Naive thymus-derived CD4-positive, alpha-beta T cell (primary cell): ENCODE measurements around the gene MFN2. TPM values are rescaled to one million over a fixed set of nuclear protein-coding genes. Genes with fewer than 3 reads are reported as not detected.
"Not testable (repeated sequence)": the region's sequence is repeated elsewhere in the genome, so short reads cannot be mapped to it uniquely, and the experiment has no call there.

Experiments
- ATAC-seq: fragments of 150-1000 bp; cut with Tn5 transposase; 2 replicates; pipeline ENCODE4 v1.10.0; 2021; ENCODE audit warnings: mild to moderate bottlenecking, moderate library complexity
- CTCF ChIA-PET: fragments of 350-600 bp; sonication (Branson Sonifier 250); formaldehyde crosslinking; loops from one replicate; lab custom pipeline; 2021; ENCODE audit warnings: antibody characterized with exemption; lab: Charles Lee
- POLR2A ChIA-PET: fragments of 350-600 bp; sonication (Branson Sonifier 250); formaldehyde crosslinking; loops from one replicate; lab custom pipeline; 2021; ENCODE audit warnings: antibody characterized with exemption, inconsistent platforms; lab: Charles Lee
- DNase-seq, 9 donors: peaks; one replicate each; pipeline versions ENCODE4 v3.0.0 to v3.0.0-alpha.2; 2020 to 2022; ENCODE audit warnings: mixed read lengths in 1 of 9
- H3K27ac ChIP-seq: one replicate; pipeline ENCODE4 v1.7.0; 2013; ENCODE audit warnings: mild to moderate bottlenecking, low read depth, low read length, moderate library complexity
- H3K27me3 ChIP-seq, 2 donors: one replicate each; pipeline ENCODE4 v1.7.0; 2013; ENCODE audit warnings: low read length in 2 of 2, mild to moderate bottlenecking in 2 of 2, moderate library complexity in 2 of 2; ENCODE audit not compliant: control insufficient read depth in 2 of 2, insufficient read depth in 2 of 2
- H3K36me3 ChIP-seq, 3 experiments: 1 replicate in 2 of 3; 2 replicates in 1 of 3; pipeline ENCODE4 v1.7.0; 2013; ENCODE audit warnings: low read length in 3 of 3, mild to moderate bottlenecking in 3 of 3, moderate library complexity in 1 of 3; ENCODE audit not compliant: insufficient read depth in 3 of 3, control insufficient read depth in 2 of 3
- H3K4me1 ChIP-seq, 2 donors: one replicate each; pipeline ENCODE4 v1.7.0; 2013; ENCODE audit warnings: low read length in 2 of 2, mild to moderate bottlenecking in 2 of 2, moderate library complexity in 1 of 2; ENCODE audit not compliant: control insufficient read depth in 2 of 2, insufficient read depth in 2 of 2
- H3K4me3 ChIP-seq: 2 replicates; pipeline ENCODE4 v1.7.0; 2013; ENCODE audit warnings: mild to moderate bottlenecking, low read length
- H3K9me3 ChIP-seq, 3 experiments: 1 replicate in 2 of 3; 2 replicates in 1 of 3; pipeline ENCODE4 v1.7.0; 2013; ENCODE audit warnings: low read length in 3 of 3; ENCODE audit not compliant: control insufficient read depth in 2 of 3
- H3K27ac Mint-ChIP-seq, 9 donors: one replicate each; pipeline ENCODE4 v1.8.0; 2020 to 2022; ENCODE audit warnings: mixed read lengths in 9 of 9, mild to moderate bottlenecking in 8 of 9, moderate library complexity in 5 of 9, inconsistent platforms in 2 of 9
- H3K27me3 Mint-ChIP-seq, 5 donors: one replicate each; pipeline ENCODE4 v1.8.0; 2021 to 2022; ENCODE audit warnings: mixed read lengths in 5 of 5, mild to moderate bottlenecking in 1 of 5
- H3K36me3 Mint-ChIP-seq, 5 donors: one replicate each; pipeline ENCODE4 v1.8.0; 2020 to 2022; ENCODE audit warnings: mixed read lengths in 5 of 5, mild to moderate bottlenecking in 3 of 5, inconsistent platforms in 1 of 5
- H3K4me1 Mint-ChIP-seq, 7 donors: one replicate each; pipeline ENCODE4 v1.8.0; 2020 to 2022; ENCODE audit warnings: mixed read lengths in 7 of 7, mild to moderate bottlenecking in 3 of 7, inconsistent platforms in 1 of 7
- H3K4me3 Mint-ChIP-seq, 10 donors: one replicate each; pipeline ENCODE4 v1.8.0; 2020 to 2022; ENCODE audit warnings: mild to moderate bottlenecking in 10 of 10, mixed read lengths in 10 of 10, moderate library complexity in 6 of 10, inconsistent platforms in 2 of 10
- H3K9me3 Mint-ChIP-seq, 11 donors: one replicate each; pipeline ENCODE4 v1.8.0; 2020 to 2022; ENCODE audit warnings: mixed read lengths in 11 of 11, mild to moderate bottlenecking in 4 of 11, inconsistent platforms in 1 of 11, moderate library complexity in 1 of 11
- intact Hi-C, 2 donors: fragments of 100-400 bp; cut with micrococcal nuclease; formaldehyde crosslinking; loops; one replicate each; pipeline ENCODE4 v1.15.1; 2023
- polyA plus RNA-seq, 2 donors: library from polyadenylated mRNA; unstranded; fragments of 300-500 nt; fragmentation: Illumina TruSeq; gene quantifications; one replicate each; pipeline ENCODE4 v1.2.3, GENCODE V29; 2021
- total RNA-seq, 6 experiments: library from RNA in 5 of 6; stranded (reverse) in 5 of 6; gene quantifications; 1 replicate in 5 of 6; 2 replicates in 1 of 6; pipeline ENCODE4 v1.2.3 and lab custom pipeline; 2021 to 2026

The MFN2 gene
- total and polyA plus RNA-seq, 7 experiments from 2014 or later, result 29.5 to 58.6 (median 42.8) TPM

DNA sequence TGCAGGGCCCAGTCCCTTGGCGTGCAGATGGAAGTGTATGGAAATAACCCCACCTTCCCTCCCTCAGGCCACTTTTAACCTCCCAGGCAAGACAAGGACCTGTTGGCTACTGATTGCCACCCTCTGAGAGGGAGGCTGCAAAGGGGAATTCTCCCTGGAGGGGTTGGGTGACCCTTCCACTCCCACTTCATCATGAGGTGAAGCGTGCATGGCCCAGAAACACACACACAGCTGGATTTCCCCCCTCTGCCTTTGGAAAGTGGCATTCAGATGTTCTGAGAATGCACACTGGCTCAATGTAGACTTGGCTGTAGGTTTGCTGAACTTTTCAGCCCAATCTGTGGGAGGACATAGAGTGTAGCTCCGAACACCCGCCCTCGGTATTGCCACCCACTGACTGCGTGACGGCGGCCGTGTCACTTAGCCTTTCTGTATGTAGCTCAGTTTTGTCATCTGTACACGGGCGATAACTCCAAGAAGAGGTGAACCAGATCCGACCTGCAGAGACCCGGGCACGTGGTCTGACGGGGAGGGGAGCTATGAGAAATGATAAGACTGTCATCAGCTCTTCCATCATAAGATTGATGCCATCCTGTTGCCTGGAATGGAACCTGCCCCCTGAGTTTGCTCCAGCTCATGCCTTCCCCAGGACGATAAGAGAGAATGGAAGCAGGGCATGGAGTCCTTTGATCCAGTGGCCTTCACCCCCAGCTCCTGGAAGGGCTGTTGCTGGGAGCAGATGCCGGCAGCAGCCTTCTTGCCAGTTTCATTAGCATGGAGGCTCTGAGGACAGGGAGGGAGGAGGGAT lies 58.3 kb downstream of the MFN2 start:
- DNase-seq (no peak), ATAC-seq (no peak)
- no peaks in the 10 kb centered on the region for H3K36me3 ChIP-seq
- no peaks in the 10 kb centered on the region for H3K27me3 ChIP-seq
- Mint-ChIP-seq H3K9me3 (no peaks in the 10 kb centered on the region), H3K36me3 (peaks cover 0 to 5% (median 0%) of the 10 kb centered on the region in 5 donors), H3K4me3 (no peak overlapping the region), H3K27me3 (no peaks in the 10 kb centered on the region), H3K27ac (no peak overlapping the region), H3K4me1 (peaks cover 0 to 12% (median 0%) of the 10 kb centered on the region in 7 donors)
- CTCF ChIA-PET, result no interaction called here
- no peaks in the 10 kb centered on the region for H3K9me3 ChIP-seq
- no peak overlapping the region for H3K4me3 ChIP-seq
- H3K27ac ChIP-seq, result no peak overlapping the region
- no peaks in the 10 kb centered on the region for H3K4me1 ChIP-seq
- POLR2A ChIA-PET, result no interaction called here
- intact Hi-C loops, result no loop called here

DNA sequence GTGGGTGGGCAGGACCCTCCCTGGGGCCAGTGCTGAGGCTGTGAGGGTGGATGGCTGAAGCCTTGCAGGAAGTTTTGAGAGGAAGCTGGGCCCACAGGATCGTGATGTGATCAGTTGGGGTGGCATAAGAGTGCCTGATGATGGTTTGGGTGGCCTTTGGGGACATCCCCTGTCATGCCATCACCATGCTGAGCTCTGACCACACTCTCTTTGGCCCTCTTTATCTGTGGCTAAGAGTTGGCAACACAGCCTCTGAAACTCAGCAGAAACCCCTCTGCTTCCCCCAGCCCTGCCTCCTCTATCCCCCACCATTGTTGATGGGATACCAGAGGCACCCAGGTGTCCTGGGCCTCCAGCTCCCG lies 58.9 kb downstream of the MFN2 start:
- Histone ChIP-seq H3K27ac (no peak overlapping the region), H3K27me3 (no peaks in the 10 kb centered on the region), H3K4me3 (no peak overlapping the region), H3K4me1 (no peaks in the 10 kb centered on the region), H3K9me3 (no peaks in the 10 kb centered on the region), H3K36me3 (no peaks in the 10 kb centered on the region)
- intact Hi-C loops, result no loop called here
- Mint-ChIP-seq H3K27ac (no peak overlapping the region), H3K36me3 (peaks cover 0 to 5% (median 0%) of the 10 kb centered on the region in 5 donors), H3K4me3 (no peak overlapping the region), H3K27me3 (no peaks in the 10 kb centered on the region), H3K9me3 (no peaks in the 10 kb centered on the region), H3K4me1 (peaks cover 0 to 12% (median 0%) of the 10 kb centered on the region in 7 donors)
- ChIA-PET CTCF (no interaction called here), POLR2A (no interaction called here)
- no peak for ATAC-seq
- DNase-seq, result no peak

DNA sequence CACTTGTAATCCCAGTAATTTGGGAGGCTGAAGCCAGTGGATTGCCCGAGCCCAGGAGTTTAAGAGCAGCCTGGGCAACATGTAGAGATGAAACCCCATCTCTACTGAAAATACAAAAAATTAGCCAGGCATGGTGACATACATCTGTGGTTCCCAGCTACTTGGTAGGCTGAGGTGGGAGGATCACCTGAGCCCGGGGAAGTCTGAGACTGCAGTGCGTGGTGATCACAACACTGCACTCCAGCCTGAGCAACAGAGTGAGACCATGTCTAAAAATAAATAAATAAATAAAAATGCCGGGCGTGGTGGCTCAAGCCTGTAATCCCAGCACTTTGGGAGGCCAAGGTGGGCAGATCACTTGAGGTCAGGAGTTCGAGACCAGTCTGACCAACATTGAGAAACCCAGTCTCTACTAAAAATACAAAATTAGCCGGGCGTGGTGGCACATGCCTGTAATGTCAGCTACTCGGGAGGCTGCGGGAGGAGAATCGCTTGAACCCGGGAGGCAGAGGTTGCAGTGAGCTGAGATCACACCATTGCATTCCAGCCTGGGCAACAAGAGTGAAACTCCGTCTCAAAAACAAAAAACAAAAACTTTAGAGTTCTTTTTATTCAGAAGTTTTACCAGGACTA lies 59.7 kb downstream of the MFN2 start:
- H3K27me3 Mint-ChIP-seq, H3K36me3 ChIP-seq, H3K27me3 ChIP-seq, DNase-seq, H3K9me3 Mint-ChIP-seq, H3K9me3 ChIP-seq, ATAC-seq, intact Hi-C loops, H3K36me3 Mint-ChIP-seq, H3K4me3 ChIP-seq, CTCF ChIA-PET, H3K27ac ChIP-seq, H3K4me3 Mint-ChIP-seq, H3K27ac Mint-ChIP-seq, POLR2A ChIA-PET, H3K4me1 ChIP-seq: not testable (repeated sequence)
- peaks cover 0 to 12% (median 0%) of the 10 kb centered on the region in 7 donors for H3K4me1 Mint-ChIP-seq

DNA sequence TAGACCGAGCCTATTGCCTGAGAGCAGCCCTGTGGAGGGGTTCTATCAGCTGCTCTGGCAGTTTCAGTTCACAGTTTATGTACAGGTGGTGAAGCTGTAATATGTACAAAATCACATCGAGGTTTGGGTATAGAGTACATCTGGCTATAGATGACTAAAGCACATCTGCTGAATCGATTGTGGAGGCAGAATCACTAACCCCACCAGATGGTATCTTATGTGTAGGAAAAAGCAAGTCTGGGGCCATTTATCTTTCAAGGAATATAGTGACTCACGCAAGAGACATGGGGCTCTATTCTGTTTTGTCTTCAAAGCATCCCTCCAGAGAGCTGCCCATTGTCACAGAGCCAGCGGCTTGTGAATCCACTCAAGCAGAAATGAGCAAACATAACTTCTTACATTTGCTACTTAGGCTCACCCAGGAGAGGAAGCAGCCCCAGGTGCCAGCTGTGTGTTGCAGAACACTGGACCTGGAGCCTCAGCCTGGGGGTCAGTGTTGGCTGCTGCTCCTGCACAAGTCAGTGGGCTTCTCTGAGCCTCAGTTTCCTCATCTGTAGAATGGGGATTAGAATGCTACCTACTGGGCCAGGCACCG lies 60.3 kb downstream of the MFN2 start:
- H3K4me1 ChIP-seq, result no peaks in the 10 kb centered on the region
- H3K36me3 Mint-ChIP-seq, result peaks cover 0 to 3% (median 0%) of the 10 kb centered on the region in 5 donors
- H3K4me3 ChIP-seq, result no peak overlapping the region
- H3K4me1 Mint-ChIP-seq, result peaks cover 0 to 16% (median 0%) of the 10 kb centered on the region in 7 donors
- no peaks in the 10 kb centered on the region for H3K27me3 ChIP-seq
- H3K27me3 Mint-ChIP-seq, result peaks cover 0 to 2% (median 0%) of the 10 kb centered on the region in 5 donors
- no peak overlapping the region for H3K27ac ChIP-seq
- intact Hi-C loops, result no loop called here
- DNase-seq (no peak), ATAC-seq (peak; percentile 42)
- no peak overlapping the region for H3K27ac Mint-ChIP-seq
- no peaks in the 10 kb centered on the region for H3K36me3 ChIP-seq
- ChIA-PET CTCF (no interaction called here), POLR2A (no interaction called here)
- H3K9me3 Mint-ChIP-seq, result no peaks in the 10 kb centered on the region
- H3K4me3 Mint-ChIP-seq, result no peak overlapping the region
- H3K9me3 ChIP-seq, result no peaks in the 10 kb centered on the region

DNA sequence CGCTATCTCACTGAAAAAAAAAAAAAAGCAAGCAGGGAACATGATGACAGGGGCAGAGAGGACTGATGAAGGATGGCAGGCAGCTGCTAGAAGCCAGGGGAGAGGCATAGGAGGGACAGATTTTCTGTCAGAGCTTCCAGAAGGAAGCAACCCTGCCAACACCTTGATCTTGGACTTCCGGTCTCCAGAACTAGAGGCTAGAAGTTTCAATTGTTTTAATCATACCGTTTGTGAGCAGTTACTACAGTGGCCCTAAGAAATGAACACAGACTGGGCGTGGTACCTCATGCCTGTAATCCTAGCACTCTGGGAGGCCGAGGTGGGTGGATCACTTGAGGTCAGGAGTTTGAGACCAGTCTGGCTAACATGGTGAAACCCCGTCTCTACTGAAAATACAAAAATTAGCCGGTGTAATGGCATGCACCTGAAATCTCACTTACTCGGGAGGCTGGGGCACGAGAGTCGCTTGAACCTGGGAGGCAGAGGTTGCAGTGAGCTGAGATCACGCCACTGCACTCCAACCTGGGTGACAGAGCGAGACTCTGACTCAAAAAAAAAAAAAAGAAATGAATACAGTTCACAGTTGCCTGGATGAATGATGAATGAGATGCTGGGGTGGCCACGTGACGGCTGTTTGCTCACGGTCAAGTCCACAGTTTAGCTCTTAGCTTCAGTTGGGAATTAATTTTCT lies 64.1 kb downstream of the MFN2 start:
- peaks cover 9 to 15% of the 10 kb centered on the region in 2 donors for H3K4me1 ChIP-seq
- peak overlapping the region in 1 of 9 donors; percentile 9 for H3K27ac Mint-ChIP-seq
- peaks cover 0 to 13% (median 0%) of the 10 kb centered on the region in 7 donors for H3K4me1 Mint-ChIP-seq
- ATAC-seq, H3K4me3 Mint-ChIP-seq, H3K9me3 Mint-ChIP-seq, H3K27ac ChIP-seq, H3K27me3 Mint-ChIP-seq, DNase-seq, CTCF ChIA-PET, H3K4me3 ChIP-seq, H3K36me3 ChIP-seq, POLR2A ChIA-PET, H3K36me3 Mint-ChIP-seq, H3K27me3 ChIP-seq, H3K9me3 ChIP-seq, intact Hi-C loops: not testable (repeated sequence)

DNA sequence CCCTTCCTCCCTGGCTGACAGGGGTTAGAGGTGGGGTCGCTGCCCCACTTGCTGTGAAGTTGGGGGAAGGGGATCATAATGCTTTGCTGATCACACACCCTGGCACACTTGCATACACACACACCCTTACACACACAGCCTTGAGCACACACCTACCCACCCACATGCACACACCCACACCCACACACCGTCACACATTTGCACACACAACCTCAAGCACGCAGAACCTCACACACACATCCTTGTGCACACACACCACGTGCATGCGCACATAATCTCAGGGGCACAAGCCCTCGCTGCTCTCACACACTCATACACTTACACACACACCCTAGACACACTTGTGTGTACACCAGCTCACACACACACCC lies 66.5 kb downstream of the MFN2 start:
- Mint-ChIP-seq H3K4me3 (no peak overlapping the region), H3K27ac (no peak overlapping the region), H3K36me3 (no peaks in the 10 kb centered on the region), H3K27me3 (peaks cover 0 to 2% (median 0%) of the 10 kb centered on the region in 5 donors), H3K9me3 (no peaks in the 10 kb centered on the region), H3K4me1 (peaks cover 0 to 14% (median 0%) of the 10 kb centered on the region in 7 donors)
- ChIA-PET POLR2A (no interaction called here), CTCF (no interaction called here)
- Histone ChIP-seq H3K4me1 (peaks cover 9 to 15% of the 10 kb centered on the region in 2 donors), H3K36me3 (no peaks in the 10 kb centered on the region), H3K9me3 (no peaks in the 10 kb centered on the region), H3K27ac (no peak overlapping the region), H3K4me3 (peak overlapping the region; percentile 39), H3K27me3 (no peaks in the 10 kb centered on the region)
- ATAC-seq (no peak), DNase-seq (no peak)
- intact Hi-C loops, result loop anchor here in 1 of 2 donors (1.0 to 2.0 kb wide), 2 partner anchors 22 to 28 kb away; partner anchors contain the start of gene MIIP
